Choroid plexus epithelial cell (primary cell): ENCODE results near the gene MOB3C.

Experiments used
- DNase-seq: peaks from one replicate; pipeline ENCODE4 v3.0.0-alpha.2; 2010; ENCODE audit warnings: low read depth
- H3K4me3 ChIP-seq: 2 replicates; pipeline ENCODE4 v1.5.1; 2011; ENCODE audit warnings: low read depth, mild to moderate bottlenecking, control low read depth, low read length, moderate library complexity
- TF ChIP-seq, protein P1 (sequence below): conservative IDR thresholded peaks from 2 replicates; pipeline ENCODE4 v1.5.1; 2011; ENCODE audit warnings: low read depth, mild to moderate bottlenecking, control low read depth, inconsistent platforms, low read length, moderate library complexity

Gene MOB3C

DNA sequence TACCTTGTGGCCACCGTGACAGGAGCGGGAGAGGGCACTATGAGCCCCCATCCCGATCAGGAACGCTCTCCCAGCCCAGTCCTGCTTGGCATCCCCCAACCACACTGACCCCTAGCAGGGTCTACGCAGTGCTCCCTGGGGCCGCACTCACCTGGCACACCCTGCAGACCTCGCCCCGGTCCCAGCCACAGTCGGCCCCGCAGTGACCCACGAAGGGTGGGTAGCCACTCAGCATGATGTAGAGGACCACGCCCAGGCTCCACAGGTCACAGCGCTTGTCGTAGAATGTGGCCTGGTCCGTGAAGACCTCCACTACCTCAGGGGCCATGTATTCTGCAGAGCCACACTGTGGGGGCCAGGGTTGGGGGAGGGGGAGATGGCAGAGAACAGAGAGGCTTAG lies 54.1 kb downstream of the MOB3C start:
- no peak for DNase-seq
- H3K4me3 ChIP-seq: no peak overlapping the region
- TF ChIP-seq, protein P1, sequence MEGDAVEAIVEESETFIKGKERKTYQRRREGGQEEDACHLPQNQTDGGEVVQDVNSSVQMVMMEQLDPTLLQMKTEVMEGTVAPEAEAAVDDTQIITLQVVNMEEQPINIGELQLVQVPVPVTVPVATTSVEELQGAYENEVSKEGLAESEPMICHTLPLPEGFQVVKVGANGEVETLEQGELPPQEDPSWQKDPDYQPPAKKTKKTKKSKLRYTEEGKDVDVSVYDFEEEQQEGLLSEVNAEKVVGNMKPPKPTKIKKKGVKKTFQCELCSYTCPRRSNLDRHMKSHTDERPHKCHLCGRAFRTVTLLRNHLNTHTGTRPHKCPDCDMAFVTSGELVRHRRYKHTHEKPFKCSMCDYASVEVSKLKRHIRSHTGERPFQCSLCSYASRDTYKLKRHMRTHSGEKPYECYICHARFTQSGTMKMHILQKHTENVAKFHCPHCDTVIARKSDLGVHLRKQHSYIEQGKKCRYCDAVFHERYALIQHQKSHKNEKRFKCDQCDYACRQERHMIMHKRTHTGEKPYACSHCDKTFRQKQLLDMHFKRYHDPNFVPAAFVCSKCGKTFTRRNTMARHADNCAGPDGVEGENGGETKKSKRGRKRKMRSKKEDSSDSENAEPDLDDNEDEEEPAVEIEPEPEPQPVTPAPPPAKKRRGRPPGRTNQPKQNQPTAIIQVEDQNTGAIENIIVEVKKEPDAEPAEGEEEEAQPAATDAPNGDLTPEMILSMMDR: no peak

DNA sequence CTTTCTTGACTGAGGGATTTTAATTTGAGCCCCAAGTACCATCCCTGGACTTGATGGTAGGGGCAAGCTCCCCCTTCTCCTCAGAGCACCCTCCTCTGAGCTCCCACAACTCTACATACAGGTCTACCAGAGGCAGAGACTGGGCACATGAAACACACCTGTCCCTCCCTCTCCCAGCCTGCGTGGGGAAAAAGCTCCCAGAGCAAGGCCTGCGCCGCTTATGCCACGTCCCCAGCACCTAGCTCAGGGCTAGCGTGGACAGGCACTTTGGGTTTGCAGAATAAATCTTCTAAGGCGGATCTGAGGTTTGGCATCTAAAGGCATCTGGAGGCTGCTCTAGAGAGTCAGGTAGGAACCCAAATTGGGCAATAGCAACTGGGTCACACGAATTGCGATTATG lies 57.6 kb downstream of the MOB3C start:
- TF ChIP-seq, protein P1: no peak
- H3K4me3 ChIP-seq: no peak overlapping the region
- no peak for DNase-seq

DNA sequence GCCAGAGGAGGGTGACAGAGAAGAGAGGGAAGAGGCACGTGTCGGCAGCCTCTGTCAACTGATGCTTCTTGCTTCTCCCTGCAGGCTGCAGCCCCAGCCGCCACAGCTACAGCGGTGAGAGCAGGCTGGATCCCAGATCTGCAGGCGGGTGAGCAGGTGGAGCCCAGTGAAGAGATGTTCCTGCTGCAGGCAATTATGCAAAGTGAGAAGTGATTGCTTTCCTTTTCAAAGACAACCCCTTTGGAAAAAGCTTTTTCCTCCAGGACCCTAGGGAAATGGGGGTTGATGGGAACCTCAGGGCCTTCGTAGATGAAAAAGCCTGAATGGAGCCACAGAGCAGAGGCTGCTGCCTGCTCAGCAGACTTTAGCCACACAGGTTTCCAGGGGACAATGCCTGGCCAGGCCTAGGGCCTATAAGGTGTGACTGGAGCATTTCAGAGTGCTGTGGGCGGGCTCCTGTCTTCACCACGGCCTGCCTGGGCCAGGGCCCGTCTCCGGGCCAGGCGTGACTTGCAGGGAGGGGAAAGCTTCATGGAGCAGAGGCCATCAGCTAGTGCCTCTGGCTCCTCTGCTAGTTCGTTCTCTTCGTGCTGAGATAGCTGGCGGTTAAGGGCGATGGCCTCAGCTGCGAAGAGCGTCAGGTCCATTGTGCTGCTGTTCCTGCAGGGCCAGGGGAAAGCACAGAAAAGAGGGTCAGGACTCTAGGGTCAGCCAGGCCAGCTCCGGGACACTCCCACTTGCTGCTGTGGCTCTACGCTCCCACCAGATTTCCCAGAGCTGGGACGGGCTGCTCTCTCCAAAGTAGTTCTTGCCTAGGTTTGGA lies 58.3 kb downstream of the MOB3C start:
- TF ChIP-seq, protein P1: no peak
- DNase-seq: no peak

More for the DNA sequence above, 58.3 kb downstream of the MOB3C start:
- no peak overlapping the region for H3K4me3 ChIP-seq
